Activated naive CD8-positive, alpha-beta T cell treated with anti-CD3 and anti-CD28 coated beads, Interleukin-2, amount 50 U/mL, for 24 hours (primary cell): ENCODE measurements around the gene ST8SIA4.
A peak's percentile ranks its signal among the peaks of the same experiment; 100 is the strongest.

ENCODE experiments used
- ATAC-seq: fragments of 150-1000 bp; cut with Tn5 transposase; one replicate; pipeline ENCODE4 v1.10.0; 2021
- DNase-seq: peaks from one replicate; pipeline ENCODE4 v3.0.0; 2021
- H3K27ac Mint-ChIP-seq: one replicate; pipeline ENCODE4 v1.8.0; 2021; ENCODE audit warnings: mild to moderate bottlenecking, mixed read lengths
- H3K27me3 Mint-ChIP-seq: one replicate; pipeline ENCODE4 v1.8.0; 2021; ENCODE audit warnings: mixed read lengths
- H3K36me3 Mint-ChIP-seq: one replicate; pipeline ENCODE4 v1.8.0; 2021; ENCODE audit warnings: low read depth, mixed read lengths
- H3K4me1 Mint-ChIP-seq: one replicate; pipeline ENCODE4 v1.8.0; 2021; ENCODE audit warnings: mixed read lengths
- H3K4me3 Mint-ChIP-seq: one replicate; pipeline ENCODE4 v1.8.0; 2021; ENCODE audit warnings: mild to moderate bottlenecking, moderate library complexity, mixed read lengths
- H3K9me3 Mint-ChIP-seq: one replicate; pipeline ENCODE4 v1.8.0; 2021; ENCODE audit warnings: mixed read lengths

ST8SIA4 gene

GRCh38 chr5:100828071-100828897 lies 74.8 kb downstream of the ST8SIA4 start:
- no peaks in the 10 kb centered on the region for H3K27me3 Mint-ChIP-seq
- H3K27ac Mint-ChIP-seq = peak overlapping the region; percentile 84
- no peaks in the 10 kb centered on the region for H3K9me3 Mint-ChIP-seq
- peaks cover 36% of the 10 kb centered on the region for H3K36me3 Mint-ChIP-seq
- H3K4me1 Mint-ChIP-seq = peaks cover 43% of the 10 kb centered on the region
- H3K4me3 Mint-ChIP-seq = peak overlapping the region; percentile 6
- DNase-seq (no peak), ATAC-seq (peak; percentile 89)

GRCh38 chr5:100827481-100827889 lies 75.6 kb downstream of the ST8SIA4 start:
- ATAC-seq (no peak), DNase-seq (no peak)
- Mint-ChIP-seq H3K4me1 (peaks cover 41% of the 10 kb centered on the region), H3K9me3 (peaks cover 2% of the 10 kb centered on the region), H3K27me3 (no peaks in the 10 kb centered on the region), H3K27ac (peak overlapping the region; percentile 84), H3K4me3 (no peak overlapping the region), H3K36me3 (peaks cover 30% of the 10 kb centered on the region)

- Mint-ChIP-seq H3K4me1 (peaks cover 46% of the 10 kb centered on the region), H3K36me3 (peaks cover 27% of the 10 kb centered on the region), H3K4me3 (no peak overlapping the region), H3K27me3 (no peaks in the 10 kb centered on the region), H3K27ac (peak overlapping the region; percentile 41), H3K9me3 (peaks cover 3% of the 10 kb centered on the region)
- peak; percentile 59 for ATAC-seq
- DNase-seq = no peak
These were observed 76.9 kb downstream of the ST8SIA4 start for GRCh38 chr5:100826133-100826532.

GRCh38 chr5:100824635-100825034 lies 78.4 kb downstream of the ST8SIA4 start:
- H3K36me3 Mint-ChIP-seq = peaks cover 28% of the 10 kb centered on the region
- peaks cover 3% of the 10 kb centered on the region for H3K9me3 Mint-ChIP-seq

GRCh38 chr5:100823812-100824211 lies 79.3 kb downstream of the ST8SIA4 start:
- peaks cover 23% of the 10 kb centered on the region for H3K36me3 Mint-ChIP-seq
- ATAC-seq = no peak
- H3K4me1 Mint-ChIP-seq = peaks cover 48% of the 10 kb centered on the region
- no peak overlapping the region for H3K27ac Mint-ChIP-seq
- no peak overlapping the region for H3K4me3 Mint-ChIP-seq
- no peaks in the 10 kb centered on the region for H3K27me3 Mint-ChIP-seq
- DNase-seq = no peak
- peaks cover 3% of the 10 kb centered on the region for H3K9me3 Mint-ChIP-seq

More at GRCh38 chr5:100824635-100825034, 78.4 kb downstream of the ST8SIA4 start:
- no peak overlapping the region for H3K27ac Mint-ChIP-seq
- H3K4me1 Mint-ChIP-seq = peaks cover 54% of the 10 kb centered on the region
- no peak overlapping the region for H3K4me3 Mint-ChIP-seq
- no peak for DNase-seq
- ATAC-seq = no peak
- no peaks in the 10 kb centered on the region for H3K27me3 Mint-ChIP-seq

- no peak for DNase-seq
- Mint-ChIP-seq H3K27ac (no peak overlapping the region), H3K4me1 (peaks cover 41% of the 10 kb centered on the region)
These were observed 81.3 kb downstream of the ST8SIA4 start for GRCh38 chr5:100821751-100822150.

GRCh38 chr5:100818340-100818739 lies 84.7 kb downstream of the ST8SIA4 start:
- Mint-ChIP-seq H3K27ac (no peak overlapping the region), H3K4me1 (peaks cover 39% of the 10 kb centered on the region), H3K4me3 (no peak overlapping the region), H3K36me3 (peaks cover 19% of the 10 kb centered on the region), H3K9me3 (peaks cover 3% of the 10 kb centered on the region), H3K27me3 (no peaks in the 10 kb centered on the region)
- DNase-seq (no peak), ATAC-seq (peak; percentile 65)

More at GRCh38 chr5:100821751-100822150, 81.3 kb downstream of the ST8SIA4 start:
- H3K36me3 Mint-ChIP-seq = peaks cover 25% of the 10 kb centered on the region
- ATAC-seq = no peak
- no peaks in the 10 kb centered on the region for H3K27me3 Mint-ChIP-seq
- peaks cover 3% of the 10 kb centered on the region for H3K9me3 Mint-ChIP-seq
- no peak overlapping the region for H3K4me3 Mint-ChIP-seq

GRCh38 chr5:100803397-100803796 lies 99.7 kb downstream of the ST8SIA4 start:
- Mint-ChIP-seq H3K9me3 (peaks cover 17% of the 10 kb centered on the region), H3K4me3 (no peak overlapping the region), H3K4me1 (peaks cover 2% of the 10 kb centered on the region), H3K27me3 (no peaks in the 10 kb centered on the region), H3K36me3 (peaks cover 6% of the 10 kb centered on the region), H3K27ac (no peak overlapping the region)
- no peak for ATAC-seq
- DNase-seq = no peak

- ATAC-seq (no peak), DNase-seq (no peak)
- Mint-ChIP-seq H3K9me3 (peaks cover 17% of the 10 kb centered on the region), H3K27ac (no peak overlapping the region), H3K36me3 (peaks cover 6% of the 10 kb centered on the region), H3K4me3 (no peak overlapping the region), H3K4me1 (peaks cover 2% of the 10 kb centered on the region), H3K27me3 (no peaks in the 10 kb centered on the region)
These were observed 100.9 kb downstream of the ST8SIA4 start for GRCh38 chr5:100802208-100802607.

GRCh38 chr5:100800562-100800961 lies 102.5 kb downstream of the ST8SIA4 start:
- Mint-ChIP-seq H3K27ac (no peak overlapping the region), H3K36me3 (peaks cover 4% of the 10 kb centered on the region), H3K9me3 (peaks cover 17% of the 10 kb centered on the region), H3K4me1 (peaks cover 2% of the 10 kb centered on the region), H3K27me3 (no peaks in the 10 kb centered on the region), H3K4me3 (no peak overlapping the region)
- DNase-seq (no peak), ATAC-seq (no peak)

- DNase-seq (no peak), ATAC-seq (no peak)
- Mint-ChIP-seq H3K27ac (no peak overlapping the region), H3K4me1 (peaks cover 2% of the 10 kb centered on the region), H3K4me3 (no peak overlapping the region), H3K27me3 (no peaks in the 10 kb centered on the region), H3K9me3 (peaks cover 17% of the 10 kb centered on the region), H3K36me3 (peaks cover 4% of the 10 kb centered on the region)
These were observed 103.9 kb downstream of the ST8SIA4 start for GRCh38 chr5:100799166-100799565.

GRCh38 chr5:100797861-100798260 lies 105.2 kb downstream of the ST8SIA4 start:
- DNase-seq (no peak), ATAC-seq (peak; percentile 24)
- Mint-ChIP-seq H3K4me3 (no peak overlapping the region), H3K36me3 (peaks cover 4% of the 10 kb centered on the region), H3K9me3 (peaks cover 21% of the 10 kb centered on the region), H3K27ac (no peak overlapping the region), H3K27me3 (no peaks in the 10 kb centered on the region), H3K4me1 (peaks cover 2% of the 10 kb centered on the region)

GRCh38 chr5:100796851-100797250 lies 106.2 kb downstream of the ST8SIA4 start:
- peaks cover under 1% of the 10 kb centered on the region for H3K36me3 Mint-ChIP-seq

GRCh38 chr5:100794844-100795243 lies 108.2 kb downstream of the ST8SIA4 start:
- H3K27ac Mint-ChIP-seq = no peak overlapping the region
- H3K4me1 Mint-ChIP-seq = peaks cover 4% of the 10 kb centered on the region
- no peak overlapping the region for H3K4me3 Mint-ChIP-seq
- peaks cover 3% of the 10 kb centered on the region for H3K27me3 Mint-ChIP-seq
- peaks cover 9% of the 10 kb centered on the region for H3K9me3 Mint-ChIP-seq
- no peak for ATAC-seq
- no peak for DNase-seq
- H3K36me3 Mint-ChIP-seq = no peaks in the 10 kb centered on the region

More at GRCh38 chr5:100796851-100797250, 106.2 kb downstream of the ST8SIA4 start:
- H3K27me3 Mint-ChIP-seq = peaks cover 3% of the 10 kb centered on the region
- no peak overlapping the region for H3K27ac Mint-ChIP-seq
- H3K9me3 Mint-ChIP-seq = peaks cover 17% of the 10 kb centered on the region
- H3K4me3 Mint-ChIP-seq = no peak overlapping the region
- DNase-seq (no peak), ATAC-seq (no peak)
- H3K4me1 Mint-ChIP-seq = no peaks in the 10 kb centered on the region

GRCh38 chr5:100794218-100794617 lies 108.9 kb downstream of the ST8SIA4 start:
- H3K4me3 Mint-ChIP-seq = no peak overlapping the region
- H3K4me1 Mint-ChIP-seq = peaks cover 7% of the 10 kb centered on the region
- DNase-seq (no peak), ATAC-seq (no peak)
- no peaks in the 10 kb centered on the region for H3K36me3 Mint-ChIP-seq
- peaks cover 9% of the 10 kb centered on the region for H3K9me3 Mint-ChIP-seq
- H3K27ac Mint-ChIP-seq = no peak overlapping the region
- peaks cover 3% of the 10 kb centered on the region for H3K27me3 Mint-ChIP-seq
